Type B pancreatic cell (in vitro differentiated cells): ENCODE data around the gene SUSD1. TPM values are rescaled to one million over a fixed set of nuclear protein-coding genes. Genes with fewer than 3 reads are reported as not detected.

Source experiments
- DNase-seq: peaks from one replicate; pipeline ENCODE4 v3.0.0; 2021; ENCODE audit warnings: mixed read lengths; ENCODE audit not compliant: unreplicated experiment; ENCODE audit errors: extremely low spot score
- H3K27ac Mint-ChIP-seq: 2 replicates; pipeline ENCODE4 v1.8.0; 2021; ENCODE audit warnings: mild to moderate bottlenecking, mixed read lengths
- H3K27me3 Mint-ChIP-seq: 2 replicates; pipeline ENCODE4 v1.8.0; 2021; ENCODE audit warnings: mixed read lengths
- H3K36me3 Mint-ChIP-seq: 2 replicates; pipeline ENCODE4 v1.8.0; 2021; ENCODE audit warnings: mixed read lengths
- H3K4me1 Mint-ChIP-seq: one replicate; pipeline ENCODE4 v1.8.0; 2021; ENCODE audit warnings: mixed read lengths; ENCODE audit not compliant: unreplicated experiment
- H3K4me3 Mint-ChIP-seq: 2 replicates; pipeline ENCODE4 v1.8.0; 2021; ENCODE audit warnings: mild to moderate bottlenecking, mixed read lengths
- H3K9me3 Mint-ChIP-seq: 2 replicates; pipeline ENCODE4 v1.8.0; 2021; ENCODE audit warnings: mixed read lengths
- total RNA-seq: library from RNA; stranded (reverse); gene quantifications from 2 replicates; pipeline ENCODE4 v1.2.1, GENCODE V29; 2021; ENCODE audit warnings: low replicate concordance
- TF ChIP-seq, protein P1 (sequence below): fragments of 200-600 bp; sonication (generic); conservative IDR thresholded peaks from 2 replicates; pipeline ENCODE4 v1.5.0; 2021; ENCODE audit warnings: antibody characterized with exemption, mild to moderate bottlenecking

SUSD1 gene
- total RNA-seq, 1 donor from 2014 or later: 16.3 TPM

- Mint-ChIP-seq H3K9me3 (no peaks in the 10 kb centered on the region), H3K27me3 (no peaks in the 10 kb centered on the region), H3K27ac (no peak overlapping the region), H3K4me1 (peaks cover 4% of the 10 kb centered on the region), H3K4me3 (no peak overlapping the region), H3K36me3 (no peaks in the 10 kb centered on the region)
- TF ChIP-seq, protein P1, sequence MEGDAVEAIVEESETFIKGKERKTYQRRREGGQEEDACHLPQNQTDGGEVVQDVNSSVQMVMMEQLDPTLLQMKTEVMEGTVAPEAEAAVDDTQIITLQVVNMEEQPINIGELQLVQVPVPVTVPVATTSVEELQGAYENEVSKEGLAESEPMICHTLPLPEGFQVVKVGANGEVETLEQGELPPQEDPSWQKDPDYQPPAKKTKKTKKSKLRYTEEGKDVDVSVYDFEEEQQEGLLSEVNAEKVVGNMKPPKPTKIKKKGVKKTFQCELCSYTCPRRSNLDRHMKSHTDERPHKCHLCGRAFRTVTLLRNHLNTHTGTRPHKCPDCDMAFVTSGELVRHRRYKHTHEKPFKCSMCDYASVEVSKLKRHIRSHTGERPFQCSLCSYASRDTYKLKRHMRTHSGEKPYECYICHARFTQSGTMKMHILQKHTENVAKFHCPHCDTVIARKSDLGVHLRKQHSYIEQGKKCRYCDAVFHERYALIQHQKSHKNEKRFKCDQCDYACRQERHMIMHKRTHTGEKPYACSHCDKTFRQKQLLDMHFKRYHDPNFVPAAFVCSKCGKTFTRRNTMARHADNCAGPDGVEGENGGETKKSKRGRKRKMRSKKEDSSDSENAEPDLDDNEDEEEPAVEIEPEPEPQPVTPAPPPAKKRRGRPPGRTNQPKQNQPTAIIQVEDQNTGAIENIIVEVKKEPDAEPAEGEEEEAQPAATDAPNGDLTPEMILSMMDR: no peak
- no peak for DNase-seq
Measured at GRCh38 chr9:112017878-112018277, 157.2 kb downstream of the SUSD1 start.

- TF ChIP-seq, protein P1: no peak
- Mint-ChIP-seq H3K4me1 (peaks cover 2% of the 10 kb centered on the region), H3K27me3 (no peaks in the 10 kb centered on the region), H3K27ac (no peak overlapping the region), H3K4me3 (no peak overlapping the region), H3K36me3 (no peaks in the 10 kb centered on the region), H3K9me3 (no peaks in the 10 kb centered on the region)
- no peak for DNase-seq
Measured at GRCh38 chr9:112015736-112016135, 159.4 kb downstream of the SUSD1 start.

GRCh38 chr9:112015149-112015548, 159.9 kb downstream of the SUSD1 start:
- no peak overlapping the region for H3K27ac Mint-ChIP-seq
- TF ChIP-seq, protein P1: no peak
- no peak for DNase-seq
- H3K4me3 Mint-ChIP-seq: no peak overlapping the region
- H3K4me1 Mint-ChIP-seq: no peaks in the 10 kb centered on the region
- no peaks in the 10 kb centered on the region for H3K27me3 Mint-ChIP-seq
- no peaks in the 10 kb centered on the region for H3K9me3 Mint-ChIP-seq
- no peaks in the 10 kb centered on the region for H3K36me3 Mint-ChIP-seq

DNA sequence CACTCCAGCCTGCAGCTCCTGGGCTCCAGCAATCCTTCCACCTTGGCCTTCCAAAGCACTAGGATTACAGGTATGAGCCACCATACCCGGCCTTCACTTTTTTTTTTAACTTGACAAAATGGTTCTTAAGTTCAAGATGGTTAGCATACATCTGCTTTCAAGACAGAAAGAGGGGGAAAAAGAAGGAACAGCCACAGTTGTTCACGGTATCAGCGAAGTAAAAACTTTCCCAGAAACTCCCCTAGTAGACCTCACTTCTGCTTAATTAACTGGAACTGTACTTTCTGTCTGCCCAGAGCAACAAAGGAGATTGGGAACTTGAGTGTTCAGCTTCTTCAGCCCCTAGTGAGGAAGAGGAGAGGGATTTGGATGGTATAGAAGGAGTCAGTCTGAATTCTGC, 161.8 kb downstream of the SUSD1 start:
- Mint-ChIP-seq H3K27ac (no peak overlapping the region), H3K36me3 (no peaks in the 10 kb centered on the region), H3K9me3 (no peaks in the 10 kb centered on the region), H3K4me1 (no peaks in the 10 kb centered on the region), H3K27me3 (no peaks in the 10 kb centered on the region), H3K4me3 (no peak overlapping the region)
- DNase-seq: no peak
- TF ChIP-seq, protein P1: no peak

DNA sequence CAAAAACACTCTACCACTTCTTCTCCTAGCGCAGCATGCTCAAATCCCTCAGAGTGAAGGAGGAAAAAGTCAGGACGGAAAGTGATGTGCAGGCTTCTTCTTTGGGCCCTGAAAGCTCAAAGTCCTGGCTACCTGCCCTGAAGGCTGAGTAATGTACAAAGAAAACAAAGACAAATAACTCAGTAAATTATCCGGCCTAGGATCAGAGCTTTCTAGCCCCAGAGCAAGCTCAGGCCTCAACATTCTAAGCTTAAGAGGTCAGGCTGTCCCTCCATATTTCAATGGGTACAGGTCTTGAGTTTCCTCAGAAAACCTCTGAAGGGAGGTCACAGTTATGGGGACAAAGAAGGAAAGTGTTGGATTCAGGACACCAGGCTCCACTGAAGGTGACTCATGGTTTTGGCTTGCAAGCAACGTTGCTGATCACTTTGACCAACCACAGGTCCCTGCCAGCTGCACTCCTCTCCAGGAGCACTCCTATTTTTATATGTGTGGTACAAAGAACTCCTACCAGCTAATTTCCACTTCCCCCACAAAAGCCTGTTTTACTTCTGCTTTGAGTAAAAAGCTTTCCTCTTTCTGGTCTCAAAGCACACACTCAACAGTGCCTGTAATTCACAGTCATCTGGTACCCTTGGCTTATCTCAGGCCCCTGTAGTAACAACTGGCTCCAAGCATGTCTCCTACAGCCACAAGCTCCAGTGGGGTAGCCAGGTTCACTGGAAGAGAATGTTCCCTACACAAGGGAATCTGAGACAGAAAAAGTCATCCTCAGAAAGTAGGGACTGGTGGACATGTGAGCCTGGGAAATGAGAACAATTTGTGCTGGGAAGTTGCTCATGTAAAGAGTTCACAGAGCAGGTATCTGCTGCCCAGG, 162.8 kb downstream of the SUSD1 start:
- H3K27ac Mint-ChIP-seq: peak overlapping the region; percentile 81
- TF ChIP-seq, protein P1: no peak
- H3K4me1 Mint-ChIP-seq: peaks cover 5% of the 10 kb centered on the region
- no peak for DNase-seq
- no peak overlapping the region for H3K4me3 Mint-ChIP-seq
- H3K9me3 Mint-ChIP-seq: no peaks in the 10 kb centered on the region
- H3K36me3 Mint-ChIP-seq: no peaks in the 10 kb centered on the region
- H3K27me3 Mint-ChIP-seq: no peaks in the 10 kb centered on the region
